ENCODE measurements around the gene CHP2. TPM values are rescaled to one million over a fixed set of nuclear protein-coding genes. Genes with fewer than 3 reads are reported as not detected.
"Not testable (repeated sequence)": the region's sequence is repeated elsewhere in the genome, so short reads cannot be mapped to it uniquely, and the experiment has no call there.

The CHP2 gene
- total RNA-seq, 1 donor from 2014 or later: not detected

- no peak for DNase-seq
- H3K27me3 Mint-ChIP-seq (ENCODE audit: unreplicated experiment): peaks cover 3% of the 10 kb centered on the region
- H3K9me3 Mint-ChIP-seq (ENCODE audit: unreplicated experiment): peaks cover 2% of the 10 kb centered on the region
- H3K36me3 Mint-ChIP-seq (ENCODE audit: unreplicated experiment): no peaks in the 10 kb centered on the region
- H3K4me1 Mint-ChIP-seq (ENCODE audit: low read depth, unreplicated experiment): no peaks in the 10 kb centered on the region
- TF ChIP-seq, protein P1, sequence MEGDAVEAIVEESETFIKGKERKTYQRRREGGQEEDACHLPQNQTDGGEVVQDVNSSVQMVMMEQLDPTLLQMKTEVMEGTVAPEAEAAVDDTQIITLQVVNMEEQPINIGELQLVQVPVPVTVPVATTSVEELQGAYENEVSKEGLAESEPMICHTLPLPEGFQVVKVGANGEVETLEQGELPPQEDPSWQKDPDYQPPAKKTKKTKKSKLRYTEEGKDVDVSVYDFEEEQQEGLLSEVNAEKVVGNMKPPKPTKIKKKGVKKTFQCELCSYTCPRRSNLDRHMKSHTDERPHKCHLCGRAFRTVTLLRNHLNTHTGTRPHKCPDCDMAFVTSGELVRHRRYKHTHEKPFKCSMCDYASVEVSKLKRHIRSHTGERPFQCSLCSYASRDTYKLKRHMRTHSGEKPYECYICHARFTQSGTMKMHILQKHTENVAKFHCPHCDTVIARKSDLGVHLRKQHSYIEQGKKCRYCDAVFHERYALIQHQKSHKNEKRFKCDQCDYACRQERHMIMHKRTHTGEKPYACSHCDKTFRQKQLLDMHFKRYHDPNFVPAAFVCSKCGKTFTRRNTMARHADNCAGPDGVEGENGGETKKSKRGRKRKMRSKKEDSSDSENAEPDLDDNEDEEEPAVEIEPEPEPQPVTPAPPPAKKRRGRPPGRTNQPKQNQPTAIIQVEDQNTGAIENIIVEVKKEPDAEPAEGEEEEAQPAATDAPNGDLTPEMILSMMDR (IDR thresholded peaks at IDR 0.05; ENCODE audit: partially characterized antibody, unreplicated experiment): no peak
- H3K4me3 Mint-ChIP-seq (ENCODE audit: unreplicated experiment): no peak overlapping the region
- H3K27ac Mint-ChIP-seq (ENCODE audit: unreplicated experiment): no peak overlapping the region
Measured at GRCh38 chr16:23745263-23745662, 9.6 kb upstream of the CHP2 start.

- Mint-ChIP-seq H3K4me1 (ENCODE audit: low read depth, unreplicated experiment) (no peaks in the 10 kb centered on the region), H3K27me3 (ENCODE audit: unreplicated experiment) (peaks cover 3% of the 10 kb centered on the region), H3K27ac (ENCODE audit: unreplicated experiment) (no peak overlapping the region), H3K36me3 (ENCODE audit: unreplicated experiment) (no peaks in the 10 kb centered on the region), H3K9me3 (ENCODE audit: unreplicated experiment) (peaks cover 2% of the 10 kb centered on the region), H3K4me3 (ENCODE audit: unreplicated experiment) (no peak overlapping the region)
- DNase-seq: no peak
- TF ChIP-seq, protein P1 (IDR thresholded peaks at IDR 0.05; ENCODE audit: partially characterized antibody, unreplicated experiment): no peak
Measured at GRCh38 chr16:23748630-23749029, 6.2 kb upstream of the CHP2 start.

DNA sequence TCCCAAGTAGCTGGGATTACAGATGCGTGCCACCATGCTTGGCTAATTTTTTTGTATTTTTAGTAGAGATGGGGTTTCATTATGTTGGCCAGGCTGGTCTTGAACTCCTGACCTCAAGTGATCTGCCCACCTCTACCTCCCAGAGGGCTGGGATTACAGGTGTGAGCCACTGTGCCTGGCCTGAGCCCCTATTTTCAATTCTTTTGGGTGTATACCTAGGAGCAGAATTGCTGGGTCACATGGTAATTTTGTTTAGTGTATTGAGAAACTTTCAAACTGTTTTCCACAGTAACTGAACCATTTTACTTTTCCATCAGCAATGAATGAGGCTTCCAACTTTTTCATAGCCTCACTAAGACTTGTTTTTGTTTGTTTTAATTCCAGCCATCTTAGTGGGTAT, 3.8 kb upstream of the CHP2 start:
- not testable (repeated sequence) for H3K27ac Mint-ChIP-seq (ENCODE audit: unreplicated experiment); H3K9me3 Mint-ChIP-seq (ENCODE audit: unreplicated experiment); H3K36me3 Mint-ChIP-seq (ENCODE audit: unreplicated experiment); H3K4me3 Mint-ChIP-seq (ENCODE audit: unreplicated experiment); DNase-seq; H3K4me1 Mint-ChIP-seq (ENCODE audit: low read depth, unreplicated experiment)
- peaks cover 11% of the 10 kb centered on the region for H3K27me3 Mint-ChIP-seq (ENCODE audit: unreplicated experiment)

GRCh38 chr16:23753908-23754593, 775 bp upstream of the CHP2 start:
- TF ChIP-seq, protein P1 (IDR thresholded peaks at IDR 0.05; ENCODE audit: partially characterized antibody, unreplicated experiment): no peak
- no peak for DNase-seq
- H3K27me3 Mint-ChIP-seq (ENCODE audit: unreplicated experiment): peaks cover 17% of the 10 kb centered on the region
- no peak overlapping the region for H3K27ac Mint-ChIP-seq (ENCODE audit: unreplicated experiment)
- peaks cover 7% of the 10 kb centered on the region for H3K9me3 Mint-ChIP-seq (ENCODE audit: unreplicated experiment)
- H3K36me3 Mint-ChIP-seq (ENCODE audit: unreplicated experiment): peaks cover 14% of the 10 kb centered on the region
- H3K4me1 Mint-ChIP-seq (ENCODE audit: low read depth, unreplicated experiment): no peaks in the 10 kb centered on the region
- peak overlapping the region; percentile 46 for H3K4me3 Mint-ChIP-seq (ENCODE audit: unreplicated experiment)

DNA sequence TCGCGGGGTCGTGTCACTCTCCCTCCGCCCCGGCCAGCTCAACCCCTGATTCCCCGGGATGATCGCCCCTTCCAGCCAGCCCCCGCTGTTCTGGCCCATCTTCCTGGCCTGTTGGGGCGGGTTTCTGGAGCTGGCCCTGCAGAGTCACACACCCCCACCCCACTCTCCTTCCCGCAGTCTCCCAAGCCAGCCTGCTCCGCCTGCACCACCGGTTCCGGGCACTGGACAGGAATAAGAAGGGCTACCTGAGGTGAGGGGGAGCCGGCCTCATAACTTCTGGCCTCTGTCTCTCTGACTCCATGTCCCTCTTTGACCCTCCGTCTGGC, 621 bp downstream of the CHP2 start:
- peaks cover 16% of the 10 kb centered on the region for H3K27me3 Mint-ChIP-seq (ENCODE audit: unreplicated experiment)
- no peak overlapping the region for H3K4me3 Mint-ChIP-seq (ENCODE audit: unreplicated experiment)
- H3K36me3 Mint-ChIP-seq (ENCODE audit: unreplicated experiment): peaks cover 14% of the 10 kb centered on the region
- DNase-seq: no peak
- H3K27ac Mint-ChIP-seq (ENCODE audit: unreplicated experiment): no peak overlapping the region
- TF ChIP-seq, protein P1 (IDR thresholded peaks at IDR 0.05; ENCODE audit: partially characterized antibody, unreplicated experiment): no peak
- peaks cover 6% of the 10 kb centered on the region for H3K9me3 Mint-ChIP-seq (ENCODE audit: unreplicated experiment)
- H3K4me1 Mint-ChIP-seq (ENCODE audit: low read depth, unreplicated experiment): no peaks in the 10 kb centered on the region

All from glutamatergic neuron (in vitro differentiated cells).